ENCODE data around the gene S1PR1.

DNA sequence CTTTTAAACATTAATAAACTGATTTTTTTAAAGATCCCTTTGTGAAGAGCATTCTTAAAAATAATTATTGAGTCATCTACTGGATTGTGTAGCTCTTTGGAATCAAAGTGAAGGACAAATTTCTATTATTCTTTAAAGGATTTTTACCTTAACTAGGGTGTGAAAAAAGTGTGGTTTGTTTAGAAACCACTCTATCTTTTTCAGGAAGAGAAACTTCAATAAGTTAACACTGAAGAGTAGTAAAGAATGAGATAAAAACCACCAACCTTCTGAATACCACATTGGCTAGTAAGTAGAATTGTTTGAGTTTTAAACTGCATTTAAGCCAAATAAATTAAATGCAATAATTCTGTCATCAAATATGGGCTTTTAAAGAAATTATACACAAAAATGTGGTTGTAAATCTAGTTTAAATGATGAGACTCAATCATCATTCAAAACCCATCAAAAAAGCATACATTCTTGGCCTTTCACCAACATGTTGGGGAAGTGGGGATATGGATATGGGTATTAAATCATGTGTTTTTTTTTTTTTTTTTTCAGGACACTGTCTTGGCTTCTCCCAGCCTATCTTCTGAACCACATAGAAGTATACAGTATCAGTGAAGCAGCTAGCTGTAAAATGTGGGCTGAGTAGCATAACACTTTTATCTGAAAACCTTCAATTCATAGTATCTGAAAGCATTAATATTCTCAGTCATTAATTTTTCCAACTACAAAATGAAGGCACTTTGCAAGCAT lies 4.8 kb downstream of the S1PR1 start:
- TF ChIP-seq, protein P1, sequence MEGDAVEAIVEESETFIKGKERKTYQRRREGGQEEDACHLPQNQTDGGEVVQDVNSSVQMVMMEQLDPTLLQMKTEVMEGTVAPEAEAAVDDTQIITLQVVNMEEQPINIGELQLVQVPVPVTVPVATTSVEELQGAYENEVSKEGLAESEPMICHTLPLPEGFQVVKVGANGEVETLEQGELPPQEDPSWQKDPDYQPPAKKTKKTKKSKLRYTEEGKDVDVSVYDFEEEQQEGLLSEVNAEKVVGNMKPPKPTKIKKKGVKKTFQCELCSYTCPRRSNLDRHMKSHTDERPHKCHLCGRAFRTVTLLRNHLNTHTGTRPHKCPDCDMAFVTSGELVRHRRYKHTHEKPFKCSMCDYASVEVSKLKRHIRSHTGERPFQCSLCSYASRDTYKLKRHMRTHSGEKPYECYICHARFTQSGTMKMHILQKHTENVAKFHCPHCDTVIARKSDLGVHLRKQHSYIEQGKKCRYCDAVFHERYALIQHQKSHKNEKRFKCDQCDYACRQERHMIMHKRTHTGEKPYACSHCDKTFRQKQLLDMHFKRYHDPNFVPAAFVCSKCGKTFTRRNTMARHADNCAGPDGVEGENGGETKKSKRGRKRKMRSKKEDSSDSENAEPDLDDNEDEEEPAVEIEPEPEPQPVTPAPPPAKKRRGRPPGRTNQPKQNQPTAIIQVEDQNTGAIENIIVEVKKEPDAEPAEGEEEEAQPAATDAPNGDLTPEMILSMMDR (IDR thresholded peaks at IDR 0.05) = no peak
- TF ChIP-seq POLR2A (IDR thresholded peaks at IDR 0.05) = no peak
